K562 (cell line): ENCODE data around the gene COPS6. TPM values are rescaled to one million over a fixed set of nuclear protein-coding genes. Genes with fewer than 3 reads are reported as not detected.

Experiments used
- NCOA1 ChIP-seq: fragments of 450-650 bp; IDR thresholded peaks from 2 replicates; pipeline ENCODE4 v1.6.1; 2016; ENCODE audit warnings: low read depth
- SMAD2 ChIP-seq: fragments of 150-350 bp; IDR thresholded peaks from 2 replicates; pipeline ENCODE4 v1.6.1; 2014; ENCODE audit warnings: low read depth, mild to moderate bottlenecking, low read length
- TCF7 ChIP-seq: sonication (generic); IDR thresholded peaks from 2 replicates; pipeline ENCODE4 v1.6.1; 2016; ENCODE audit warnings: antibody characterized with exemption, borderline replicate concordance
- ZNF699 ChIP-seq: fragments of 250-450 bp; sonication (Bioruptor Pico); IDR thresholded peaks from 2 replicates; pipeline ENCODE4 v1.8.0; 2021; ENCODE audit warnings: mild to moderate bottlenecking, moderate library complexity; ENCODE audit not compliant: insufficient replicate concordance
- ZNF764 ChIP-seq: fragments of 250-450 bp; sonication (Bioruptor Pico); IDR thresholded peaks from 2 replicates; pipeline ENCODE4 v1.4.0; 2020; ENCODE audit warnings: low read depth, mild to moderate bottlenecking, moderate library complexity
- polyA plus RNA-seq, 8 experiments: library from polyadenylated mRNA; depleted of rRNA in 4 of 8; stranded (reverse) in 5 of 8; unstranded in 3 of 8; fragments of >200 nt; fragmentation: Nextera tagmentation in 2 of 8; fragmentation: Illumina TruSeq in 1 of 8; extraction: Ambion mirVana in 2 of 8; extraction: Trizol in 1 of 8; gene quantifications; 2 replicates each; pipeline versions ENCODE4 v1.2.1 to v1.2.3, GENCODE V29; 2011 to 2014; ENCODE audit warnings: inconsistent platforms in 1 of 8, missing spikeins in 1 of 8
- total RNA-seq, 7 experiments: library from RNA; depleted of rRNA in 6 of 7; stranded (reverse); fragments of >200 nt in 6 of 7; fragmentation: Illumina TruSeq in 2 of 7; extraction: Trizol in 2 of 7; gene quantifications; 2 replicates each; pipeline versions ENCODE4 v1.2.1 to v1.2.3, GENCODE V29; 2011 to 2021; ENCODE audit warnings: low replicate concordance in 1 of 7
- TF ChIP-seq, protein P1 (sequence below), 2 experiments: IDR thresholded peaks in 1 of 2; conservative IDR thresholded peaks in 1 of 2; 2 replicates each; pipeline ENCODE4 v1.6.1; 2016; ENCODE audit warnings: low read depth in 2 of 2, mild to moderate bottlenecking in 1 of 2, missing compliant biosample characterization in 1 of 2, missing genetic modification characterization in 1 of 2, moderate library complexity in 1 of 2
- TF ChIP-seq, protein P2 (sequence below): fragments of 450-650 bp; IDR thresholded peaks from 2 replicates; pipeline ENCODE4 v1.6.1; 2017; ENCODE audit warnings: antibody characterized with exemption, mild to moderate bottlenecking
- TF ChIP-seq, protein P3 (sequence below): fragments of 450-650 bp; IDR thresholded peaks from 2 replicates; pipeline ENCODE4 v1.6.1; 2016
- TF ChIP-seq, protein P4 (sequence below): fragments of 250-450 bp; sonication (Bioruptor Pico); IDR thresholded peaks from 2 replicates; pipeline ENCODE4 v1.4.0; 2020; ENCODE audit warnings: mild to moderate bottlenecking, moderate library complexity
- TF ChIP-seq, protein P5 (sequence below): fragments of 250-450 bp; sonication (Bioruptor Pico); IDR thresholded peaks from 2 replicates; pipeline ENCODE4 v1.4.0; 2020; ENCODE audit warnings: borderline replicate concordance

The COPS6 gene
- total and polyA plus RNA-seq, 9 of the 15 experiments (the other 6 are each of a cell fraction or from before 2014, with no cell fraction given) = 63.0 to 331 (median 168) TPM

DNA sequence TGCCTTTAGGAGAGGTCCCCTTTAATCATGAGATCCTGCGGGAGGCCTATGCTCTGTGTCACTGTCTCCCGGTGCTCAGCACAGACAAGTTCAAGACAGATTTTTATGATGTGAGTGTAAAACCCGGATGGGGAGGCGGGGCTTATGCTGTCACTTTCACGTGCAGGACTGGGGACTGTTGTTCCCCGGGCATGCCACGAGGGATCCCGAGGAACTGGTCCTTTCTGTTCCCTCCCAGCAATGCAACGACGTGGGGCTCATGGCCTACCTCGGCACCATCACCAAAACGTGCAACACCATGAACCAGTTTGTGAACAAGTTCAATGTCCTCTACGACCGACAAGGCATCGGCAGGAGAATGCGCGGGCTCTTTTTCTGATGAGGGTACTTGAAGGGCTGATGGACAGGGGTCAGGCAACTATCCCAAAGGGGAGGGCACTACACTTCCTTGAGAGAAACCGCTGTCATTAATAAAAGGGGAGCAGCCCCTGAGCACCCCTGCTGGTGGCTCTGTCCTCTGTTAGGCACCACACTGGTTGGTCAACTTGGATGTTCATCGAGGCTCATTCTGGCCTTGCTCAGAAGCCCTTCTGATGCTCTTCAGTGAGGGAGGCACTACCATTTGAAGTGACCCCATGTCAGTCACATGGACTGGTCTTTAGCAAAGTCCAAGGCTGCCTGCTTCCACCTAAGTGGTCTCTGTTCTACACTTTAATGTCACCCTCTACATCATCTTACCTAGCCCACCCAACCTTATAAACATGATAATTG lies 2.8 kb downstream of the COPS6 start (continued):
- 0 out of 2 replicates have a peak, but pooled peaks have one; percentile 37 for TF ChIP-seq ZNF764 (CRISPR knock-in tag)
- TF ChIP-seq, protein P1, sequence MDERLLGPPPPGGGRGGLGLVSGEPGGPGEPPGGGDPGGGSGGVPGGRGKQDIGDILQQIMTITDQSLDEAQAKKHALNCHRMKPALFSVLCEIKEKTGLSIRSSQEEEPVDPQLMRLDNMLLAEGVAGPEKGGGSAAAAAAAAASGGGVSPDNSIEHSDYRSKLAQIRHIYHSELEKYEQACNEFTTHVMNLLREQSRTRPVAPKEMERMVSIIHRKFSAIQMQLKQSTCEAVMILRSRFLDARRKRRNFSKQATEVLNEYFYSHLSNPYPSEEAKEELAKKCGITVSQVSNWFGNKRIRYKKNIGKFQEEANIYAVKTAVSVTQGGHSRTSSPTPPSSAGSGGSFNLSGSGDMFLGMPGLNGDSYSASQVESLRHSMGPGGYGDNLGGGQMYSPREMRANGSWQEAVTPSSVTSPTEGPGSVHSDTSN (CRISPR knock-in tag; IDR thresholded peaks at IDR 0.05; ENCODE audit: low read depth) = no peak
- TF ChIP-seq, protein P1 (tag; conservative IDR thresholded peaks at IDR 0.05; ENCODE audit: low read depth) = no peak
- TF ChIP-seq, protein P2, sequence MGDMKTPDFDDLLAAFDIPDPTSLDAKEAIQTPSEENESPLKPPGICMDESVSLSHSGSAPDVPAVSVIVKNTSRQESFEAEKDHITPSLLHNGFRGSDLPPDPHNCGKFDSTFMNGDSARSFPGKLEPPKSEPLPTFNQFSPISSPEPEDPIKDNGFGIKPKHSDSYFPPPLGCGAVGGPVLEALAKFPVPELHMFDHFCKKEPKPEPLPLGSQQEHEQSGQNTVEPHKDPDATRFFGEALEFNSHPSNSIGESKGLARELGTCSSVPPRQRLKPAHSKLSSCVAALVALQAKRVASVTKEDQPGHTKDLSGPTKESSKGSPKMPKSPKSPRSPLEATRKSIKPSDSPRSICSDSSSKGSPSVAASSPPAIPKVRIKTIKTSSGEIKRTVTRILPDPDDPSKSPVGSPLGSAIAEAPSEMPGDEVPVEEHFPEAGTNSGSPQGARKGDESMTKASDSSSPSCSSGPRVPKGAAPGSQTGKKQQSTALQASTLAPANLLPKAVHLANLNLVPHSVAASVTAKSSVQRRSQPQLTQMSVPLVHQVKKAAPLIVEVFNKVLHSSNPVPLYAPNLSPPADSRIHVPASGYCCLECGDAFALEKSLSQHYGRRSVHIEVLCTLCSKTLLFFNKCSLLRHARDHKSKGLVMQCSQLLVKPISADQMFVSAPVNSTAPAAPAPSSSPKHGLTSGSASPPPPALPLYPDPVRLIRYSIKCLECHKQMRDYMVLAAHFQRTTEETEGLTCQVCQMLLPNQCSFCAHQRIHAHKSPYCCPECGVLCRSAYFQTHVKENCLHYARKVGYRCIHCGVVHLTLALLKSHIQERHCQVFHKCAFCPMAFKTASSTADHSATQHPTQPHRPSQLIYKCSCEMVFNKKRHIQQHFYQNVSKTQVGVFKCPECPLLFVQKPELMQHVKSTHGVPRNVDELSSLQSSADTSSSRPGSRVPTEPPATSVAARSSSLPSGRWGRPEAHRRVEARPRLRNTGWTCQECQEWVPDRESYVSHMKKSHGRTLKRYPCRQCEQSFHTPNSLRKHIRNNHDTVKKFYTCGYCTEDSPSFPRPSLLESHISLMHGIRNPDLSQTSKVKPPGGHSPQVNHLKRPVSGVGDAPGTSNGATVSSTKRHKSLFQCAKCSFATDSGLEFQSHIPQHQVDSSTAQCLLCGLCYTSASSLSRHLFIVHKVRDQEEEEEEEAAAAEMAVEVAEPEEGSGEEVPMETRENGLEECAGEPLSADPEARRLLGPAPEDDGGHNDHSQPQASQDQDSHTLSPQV = no peak
- no peak for TF ChIP-seq ZNF699 (CRISPR knock-in tag)
- TF ChIP-seq, protein P3, sequence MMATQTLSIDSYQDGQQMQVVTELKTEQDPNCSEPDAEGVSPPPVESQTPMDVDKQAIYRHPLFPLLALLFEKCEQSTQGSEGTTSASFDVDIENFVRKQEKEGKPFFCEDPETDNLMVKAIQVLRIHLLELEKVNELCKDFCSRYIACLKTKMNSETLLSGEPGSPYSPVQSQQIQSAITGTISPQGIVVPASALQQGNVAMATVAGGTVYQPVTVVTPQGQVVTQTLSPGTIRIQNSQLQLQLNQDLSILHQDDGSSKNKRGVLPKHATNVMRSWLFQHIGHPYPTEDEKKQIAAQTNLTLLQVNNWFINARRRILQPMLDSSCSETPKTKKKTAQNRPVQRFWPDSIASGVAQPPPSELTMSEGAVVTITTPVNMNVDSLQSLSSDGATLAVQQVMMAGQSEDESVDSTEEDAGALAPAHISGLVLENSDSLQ = 0 out of 2 replicates have a peak, but pooled peaks have one; percentile 49
- no peak for TF ChIP-seq NCOA1
- TF ChIP-seq TCF7 = no peak
- TF ChIP-seq, protein P4, sequence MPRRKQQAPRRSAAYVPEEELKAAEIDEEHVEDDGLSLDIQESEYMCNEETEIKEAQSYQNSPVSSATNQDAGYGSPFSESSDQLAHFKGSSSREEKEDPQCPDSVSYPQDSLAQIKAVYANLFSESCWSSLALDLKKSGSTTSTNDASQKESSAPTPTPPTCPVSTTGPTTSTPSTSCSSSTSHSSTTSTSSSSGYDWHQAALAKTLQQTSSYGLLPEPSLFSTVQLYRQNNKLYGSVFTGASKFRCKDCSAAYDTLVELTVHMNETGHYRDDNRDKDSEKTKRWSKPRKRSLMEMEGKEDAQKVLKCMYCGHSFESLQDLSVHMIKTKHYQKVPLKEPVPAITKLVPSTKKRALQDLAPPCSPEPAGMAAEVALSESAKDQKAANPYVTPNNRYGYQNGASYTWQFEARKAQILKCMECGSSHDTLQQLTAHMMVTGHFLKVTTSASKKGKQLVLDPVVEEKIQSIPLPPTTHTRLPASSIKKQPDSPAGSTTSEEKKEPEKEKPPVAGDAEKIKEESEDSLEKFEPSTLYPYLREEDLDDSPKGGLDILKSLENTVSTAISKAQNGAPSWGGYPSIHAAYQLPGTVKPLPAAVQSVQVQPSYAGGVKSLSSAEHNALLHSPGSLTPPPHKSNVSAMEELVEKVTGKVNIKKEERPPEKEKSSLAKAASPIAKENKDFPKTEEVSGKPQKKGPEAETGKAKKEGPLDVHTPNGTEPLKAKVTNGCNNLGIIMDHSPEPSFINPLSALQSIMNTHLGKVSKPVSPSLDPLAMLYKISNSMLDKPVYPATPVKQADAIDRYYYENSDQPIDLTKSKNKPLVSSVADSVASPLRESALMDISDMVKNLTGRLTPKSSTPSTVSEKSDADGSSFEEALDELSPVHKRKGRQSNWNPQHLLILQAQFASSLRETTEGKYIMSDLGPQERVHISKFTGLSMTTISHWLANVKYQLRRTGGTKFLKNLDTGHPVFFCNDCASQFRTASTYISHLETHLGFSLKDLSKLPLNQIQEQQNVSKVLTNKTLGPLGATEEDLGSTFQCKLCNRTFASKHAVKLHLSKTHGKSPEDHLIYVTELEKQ = no peak
- no peak for TF ChIP-seq SMAD2
- TF ChIP-seq, protein P5, sequence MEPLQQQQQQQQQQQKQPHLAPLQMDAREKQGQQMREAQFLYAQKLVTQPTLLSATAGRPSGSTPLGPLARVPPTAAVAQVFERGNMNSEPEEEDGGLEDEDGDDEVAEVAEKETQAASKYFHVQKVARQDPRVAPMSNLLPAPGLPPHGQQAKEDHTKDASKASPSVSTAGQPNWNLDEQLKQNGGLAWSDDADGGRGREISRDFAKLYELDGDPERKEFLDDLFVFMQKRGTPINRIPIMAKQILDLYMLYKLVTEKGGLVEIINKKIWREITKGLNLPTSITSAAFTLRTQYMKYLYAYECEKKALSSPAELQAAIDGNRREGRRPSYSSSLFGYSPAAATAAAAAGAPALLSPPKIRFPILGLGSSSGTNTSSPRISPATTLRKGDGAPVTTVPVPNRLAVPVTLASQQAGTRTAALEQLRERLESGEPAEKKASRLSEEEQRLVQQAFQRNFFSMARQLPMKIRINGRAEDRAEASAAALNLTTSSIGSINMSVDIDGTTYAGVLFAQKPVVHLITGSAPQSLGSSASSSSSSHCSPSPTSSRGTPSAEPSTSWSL = no peak
